NCI-H748 treated with DMSO at 0.1 percent for 48 hours (cell line): ENCODE results near the gene ADAMTS2.

Source experiments
- DNase-seq: peaks from one replicate; lab custom pipeline; 2025; lab: John Stamatoyannopoulos, UW

ADAMTS2 gene

DNA sequence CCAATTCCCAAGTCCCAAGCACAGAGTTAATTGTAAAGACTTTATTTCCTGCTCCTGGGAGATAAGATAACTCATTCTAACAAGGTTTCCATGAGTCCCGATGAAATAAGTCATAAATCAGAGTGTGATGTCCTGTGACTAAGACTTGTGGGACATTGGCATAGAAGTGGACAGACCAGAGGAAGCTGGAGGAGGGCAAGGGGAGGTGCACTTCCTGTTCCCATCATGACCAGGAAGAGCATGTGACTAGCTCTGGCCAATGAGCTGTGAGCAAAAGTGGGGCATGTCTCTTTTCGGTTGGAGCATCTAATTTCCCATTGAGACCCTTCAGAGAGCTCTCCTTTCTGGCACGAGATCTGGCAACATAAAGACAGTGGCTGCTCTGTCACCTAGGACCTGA lies 184.7 kb downstream of the ADAMTS2 start:
- no peak for DNase-seq

DNA sequence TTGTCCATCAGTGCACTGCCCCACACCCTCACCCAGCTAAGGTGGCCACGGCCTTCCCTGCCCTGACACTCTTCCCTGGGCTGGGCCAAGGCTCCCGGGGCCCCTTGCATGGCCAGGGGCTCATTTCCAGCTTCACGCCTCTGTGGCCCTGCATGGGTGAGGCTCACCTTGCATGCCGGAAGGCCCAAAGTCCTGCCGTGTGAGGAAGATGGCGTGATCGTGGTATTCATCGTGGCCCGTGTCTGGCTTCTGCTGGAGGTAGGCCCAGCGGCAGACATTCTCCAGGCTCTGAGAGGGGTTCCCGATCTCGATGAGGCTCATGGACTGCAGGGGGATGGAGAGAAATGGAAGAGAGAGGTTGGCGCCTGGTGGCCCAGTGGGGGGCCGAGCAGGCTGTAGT lies 186.7 kb downstream of the ADAMTS2 start:
- DNase-seq, result no peak

DNA sequence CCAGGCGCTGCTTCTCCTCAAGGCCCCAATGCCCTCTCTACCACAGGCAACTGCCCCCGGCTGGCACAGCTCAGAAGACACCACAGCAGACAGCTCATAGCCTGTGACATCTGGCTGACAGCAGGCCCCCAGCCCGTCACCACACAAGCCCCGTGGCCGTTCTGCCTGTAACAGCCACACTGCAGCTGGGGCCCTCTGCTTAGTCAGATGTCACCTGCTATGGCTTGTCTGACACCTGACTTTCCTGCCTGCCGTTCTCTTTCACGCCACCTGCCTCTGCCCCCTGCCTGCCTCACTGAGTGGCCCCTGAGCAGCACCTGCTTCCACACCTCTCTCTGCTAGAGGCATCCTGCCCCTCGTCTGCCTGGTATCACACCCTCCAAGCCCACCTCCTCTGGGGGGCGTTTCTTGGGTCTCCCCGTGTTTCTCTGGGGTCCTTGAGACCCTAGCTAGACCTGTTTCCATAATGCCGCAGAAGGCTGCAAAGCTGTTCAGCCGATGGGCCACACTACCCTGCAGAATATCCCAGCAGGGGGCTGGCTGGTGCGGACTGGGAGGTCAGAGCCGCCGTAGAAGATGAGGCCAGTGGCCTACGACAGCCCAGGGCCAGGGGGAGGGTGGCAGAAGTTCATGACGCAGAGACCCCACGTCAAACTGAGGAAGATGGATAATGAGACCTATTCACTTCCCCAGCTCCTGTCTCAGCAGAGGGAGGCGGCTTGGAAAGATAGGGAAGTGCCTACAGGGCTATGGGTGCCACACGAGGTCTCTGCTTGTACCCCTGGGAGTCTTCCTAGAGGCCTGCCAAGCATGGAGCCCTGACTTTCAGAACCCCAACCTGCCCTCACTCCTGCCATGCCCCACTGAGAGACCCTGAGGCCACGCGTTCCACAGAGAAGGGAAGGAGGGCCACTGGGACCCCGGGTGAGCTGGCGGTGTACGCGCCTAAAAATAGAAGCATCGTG lies 190.0 kb downstream of the ADAMTS2 start:
- DNase-seq, result no peak

GRCh38 chr5:179154346-179154990 lies 190.8 kb downstream of the ADAMTS2 start:
- no peak for DNase-seq

GRCh38 chr5:179153921-179154345 lies 191.3 kb downstream of the ADAMTS2 start:
- DNase-seq, result no peak

DNA sequence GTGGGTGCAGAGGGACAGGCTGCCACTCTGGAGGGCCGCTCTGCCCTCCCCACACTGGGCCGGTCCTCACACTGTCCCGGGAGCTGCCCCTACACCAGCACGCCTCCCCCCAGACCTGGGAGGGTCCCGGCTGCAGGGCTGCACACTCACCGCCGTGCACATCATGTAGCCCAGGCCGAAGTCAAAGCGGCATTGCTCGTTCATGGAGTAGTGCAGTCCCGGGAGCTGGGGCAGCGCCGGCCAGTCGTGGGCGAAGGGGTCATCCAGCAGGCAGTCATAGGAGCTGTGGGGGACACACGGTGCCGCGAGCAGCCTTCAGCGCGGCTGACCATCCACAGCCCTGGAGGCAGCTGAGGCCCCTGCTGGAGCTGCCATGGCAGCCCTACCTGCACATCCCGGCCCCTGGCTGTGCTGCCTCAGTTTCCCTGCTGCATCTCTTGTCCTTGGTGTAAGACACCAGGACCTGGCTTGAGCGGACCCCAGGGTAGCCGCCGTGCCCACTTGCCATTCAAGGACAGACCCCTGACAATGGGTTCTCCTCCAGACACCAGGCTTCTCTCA lies 191.8 kb downstream of the ADAMTS2 start:
- DNase-seq, result no peak

- no peak for DNase-seq
Measured at GRCh38 chr5:179152941-179153340, 192.3 kb downstream of the ADAMTS2 start.

GRCh38 chr5:179152144-179152895 lies 192.9 kb downstream of the ADAMTS2 start:
- no peak for DNase-seq

DNA sequence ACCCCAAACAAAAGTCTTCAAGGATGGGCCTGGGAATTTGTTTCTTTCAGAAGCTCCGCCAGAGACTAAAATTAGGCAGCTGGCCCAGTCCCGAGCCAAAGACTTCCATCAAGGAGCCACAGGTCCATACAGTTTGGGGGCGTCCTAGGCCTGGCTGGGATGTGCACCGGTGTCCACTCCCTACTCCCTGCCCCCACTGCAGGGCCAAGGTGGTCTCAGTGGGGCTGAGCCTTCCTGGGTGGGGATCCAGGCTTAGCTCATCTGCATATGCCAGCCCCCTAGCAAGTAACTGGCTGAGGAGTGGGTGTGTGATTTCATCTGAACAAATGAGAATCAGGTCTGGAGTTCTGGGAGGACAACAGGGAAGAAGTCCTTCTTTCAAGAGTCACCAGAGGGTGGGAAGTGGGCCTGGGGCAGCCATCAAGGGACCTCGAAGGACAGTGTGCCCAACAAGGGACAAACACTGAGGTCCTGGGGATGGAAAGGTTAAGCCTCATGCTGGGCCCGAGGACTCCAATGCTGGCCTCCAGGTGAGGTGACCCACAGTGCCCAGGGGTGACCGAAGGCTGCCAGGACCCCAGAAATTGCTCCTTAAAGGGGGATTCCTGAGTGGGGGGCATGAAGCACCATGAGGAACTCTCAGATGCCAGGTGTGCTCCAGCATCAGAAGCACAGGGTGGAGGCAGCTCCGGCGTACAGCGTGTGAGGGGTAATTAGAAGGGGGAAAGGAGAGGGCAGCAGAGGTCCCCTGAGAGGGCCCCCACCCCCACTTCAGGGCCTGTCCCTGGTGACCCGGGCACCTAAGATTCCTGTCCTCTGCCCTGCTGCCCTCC lies 193.8 kb downstream of the ADAMTS2 start:
- no peak for DNase-seq

DNA sequence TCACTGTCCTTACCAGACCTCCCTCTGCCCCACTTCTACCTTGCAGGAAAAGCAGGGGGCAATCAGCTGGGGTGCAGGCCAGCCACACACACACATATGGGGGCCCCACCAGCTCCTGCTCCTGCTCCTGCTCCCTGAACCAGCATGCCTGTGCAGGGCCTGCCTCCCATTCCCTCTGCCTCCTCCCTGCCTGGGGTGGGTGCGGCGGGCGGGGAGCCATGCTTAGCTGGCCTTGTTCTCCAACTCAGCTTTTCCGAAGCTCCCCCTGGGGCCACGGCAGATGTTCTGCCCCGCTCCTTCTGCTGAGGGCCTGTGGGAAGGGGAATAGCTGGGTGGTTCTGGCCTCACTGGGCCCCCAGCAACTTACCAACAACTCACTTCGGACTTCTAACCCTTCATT lies 195.2 kb downstream of the ADAMTS2 start:
- no peak for DNase-seq

GRCh38 chr5:179149278-179149677 lies 196.0 kb downstream of the ADAMTS2 start:
- no peak for DNase-seq

DNA sequence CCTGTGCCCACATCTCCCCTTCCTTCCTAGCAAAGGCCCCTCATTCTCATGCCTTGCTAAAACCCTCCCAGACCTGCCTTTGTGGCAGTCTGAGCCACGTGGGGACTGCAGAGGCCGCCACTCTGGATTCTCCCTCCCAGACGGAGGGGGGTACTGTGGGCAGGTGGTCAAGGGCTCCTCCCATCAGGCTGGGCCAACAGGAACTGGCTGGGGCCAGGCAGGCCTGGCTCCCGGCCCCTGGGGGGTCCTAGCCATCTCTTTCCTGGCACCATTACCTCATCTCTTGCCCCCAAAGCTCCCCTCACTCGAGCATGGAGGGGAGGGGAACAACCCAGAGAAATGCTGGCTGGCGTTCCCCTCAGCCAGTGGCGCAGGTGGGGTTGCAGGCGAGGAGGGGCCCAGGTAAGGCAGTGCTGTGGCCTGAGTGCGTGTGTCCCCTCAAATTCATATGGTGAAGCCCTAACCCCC lies 196.5 kb downstream of the ADAMTS2 start:
- DNase-seq, result no peak

GRCh38 chr5:179147991-179148702 lies 197.1 kb downstream of the ADAMTS2 start:
- no peak for DNase-seq

GRCh38 chr5:179146277-179146676 lies 199.0 kb downstream of the ADAMTS2 start:
- DNase-seq, result no peak

DNA sequence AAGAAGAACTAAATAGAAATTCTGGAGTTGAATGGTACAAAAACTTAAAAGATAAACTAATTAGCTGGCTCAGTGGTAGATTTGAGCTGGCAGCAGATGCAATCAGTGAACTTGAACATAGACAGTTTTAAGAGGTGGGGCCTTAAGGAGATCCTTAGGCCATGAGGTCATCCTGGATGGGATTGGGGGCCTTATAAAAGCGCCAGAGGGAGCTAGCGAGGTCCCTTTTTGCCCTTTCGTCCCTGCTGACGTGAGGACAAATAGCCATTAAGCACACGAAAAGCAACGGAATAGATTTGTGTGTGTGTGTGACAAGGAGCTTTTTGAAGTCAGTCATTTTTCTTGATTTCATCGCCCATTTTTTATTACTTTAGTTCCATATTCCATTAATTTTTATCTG lies 201.8 kb downstream of the ADAMTS2 start:
- no peak for DNase-seq

DNA sequence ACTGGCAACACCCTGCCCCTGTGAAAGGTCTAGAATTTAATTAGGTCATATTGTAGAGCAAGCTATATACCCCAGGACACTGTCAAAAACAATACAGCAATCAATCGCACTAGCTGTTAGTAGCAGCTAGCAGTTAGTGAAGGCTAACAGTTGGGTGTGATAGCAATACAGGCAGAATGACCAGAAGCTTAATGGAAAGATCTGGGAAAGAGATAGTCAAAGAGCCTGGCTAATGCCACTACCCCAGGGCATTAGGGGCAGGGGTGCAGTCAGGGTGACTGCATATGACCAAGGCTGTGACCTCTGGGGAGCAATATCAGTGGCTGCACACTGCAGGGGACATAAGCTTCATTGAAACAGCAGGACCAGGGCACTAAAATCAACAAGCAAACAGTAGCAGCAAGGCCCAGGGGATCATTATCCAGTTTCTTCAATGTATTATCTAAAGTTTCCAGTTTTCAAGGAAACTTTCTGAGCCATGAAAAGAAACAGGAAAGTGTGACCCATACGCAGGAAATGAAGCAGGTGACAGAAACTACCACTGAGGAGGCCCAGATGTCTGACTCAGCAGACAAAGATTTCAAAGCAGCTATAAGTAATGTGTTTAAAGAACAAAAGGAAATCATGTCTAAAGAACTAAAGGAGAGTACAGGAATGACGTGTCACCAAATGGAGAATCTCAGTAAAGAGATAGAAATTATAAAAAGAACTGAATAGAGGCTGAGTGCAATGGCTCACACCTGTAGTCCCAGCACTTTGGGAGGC lies 202.6 kb downstream of the ADAMTS2 start:
- no peak for DNase-seq

DNA sequence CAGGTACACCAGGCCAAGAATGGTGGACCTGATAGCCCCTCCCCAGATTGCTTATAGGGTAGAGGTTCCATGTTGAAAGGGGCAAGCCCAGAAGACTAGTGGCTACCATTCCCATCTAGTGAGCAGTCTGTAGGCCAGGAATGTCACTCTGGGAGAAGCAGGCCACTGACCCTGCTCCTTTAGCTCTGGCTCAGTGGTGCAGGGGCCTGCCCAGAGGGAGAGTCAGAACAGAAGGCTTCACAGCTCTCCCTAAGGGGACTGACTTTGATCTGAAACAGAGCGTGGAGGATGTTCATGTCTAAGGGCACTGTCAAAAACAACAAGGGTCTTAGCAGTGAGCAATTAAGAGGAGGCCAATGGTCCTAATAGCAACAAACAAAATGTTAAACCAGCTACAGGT lies 203.4 kb downstream of the ADAMTS2 start:
- no peak for DNase-seq

GRCh38 chr5:179140293-179140692 lies 205.0 kb downstream of the ADAMTS2 start:
- DNase-seq, result no peak

DNA sequence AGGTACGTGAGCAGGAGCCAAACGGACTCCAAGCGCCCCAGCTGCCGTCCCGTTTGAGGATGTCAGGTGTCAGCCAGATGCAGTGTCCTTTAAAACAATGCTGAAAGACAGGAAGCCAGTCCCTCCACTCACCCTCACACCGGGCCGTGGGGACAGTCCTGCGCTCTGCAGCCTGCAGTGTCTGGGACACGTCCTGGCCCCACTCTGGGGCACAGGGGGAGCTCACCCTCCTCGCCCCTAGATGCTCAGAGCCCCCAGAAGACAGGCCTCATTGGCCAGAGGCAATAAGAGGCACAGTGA lies 205.4 kb downstream of the ADAMTS2 start:
- DNase-seq, result no peak
